ENCODE data around the gene SEL1L2. TPM values are rescaled to one million over a fixed set of nuclear protein-coding genes. Genes with fewer than 3 reads are reported as not detected.

SEL1L2 gene
- total RNA-seq, 1 donor from 2014 or later: not detected

GRCh38 chr20:13991311-13991710, 897 bp upstream of the SEL1L2 start:
- no peaks in the 10 kb centered on the region for H3K36me3 Mint-ChIP-seq
- peaks cover 1% of the 10 kb centered on the region for H3K4me1 Mint-ChIP-seq (ENCODE audit: unreplicated experiment)
- H3K9me3 Mint-ChIP-seq: peaks cover 10% of the 10 kb centered on the region
- no peak for TF ChIP-seq CTCF (conservative IDR thresholded peaks at IDR 0.05)
- peaks cover 5% of the 10 kb centered on the region for H3K27me3 Mint-ChIP-seq
- no peak overlapping the region for H3K27ac Mint-ChIP-seq
- no peak for DNase-seq (ENCODE audit: extremely low spot score, unreplicated experiment)
- H3K4me3 Mint-ChIP-seq: no peak overlapping the region

GRCh38 chr20:13984211-13984610, 6.2 kb downstream of the SEL1L2 start:
- Mint-ChIP-seq H3K27me3 (peaks cover 3% of the 10 kb centered on the region), H3K27ac (no peak overlapping the region), H3K9me3 (no peaks in the 10 kb centered on the region), H3K4me1 (ENCODE audit: unreplicated experiment) (no peaks in the 10 kb centered on the region), H3K36me3 (no peaks in the 10 kb centered on the region), H3K4me3 (no peak overlapping the region)
- TF ChIP-seq CTCF (conservative IDR thresholded peaks at IDR 0.05): no peak
- no peak for DNase-seq (ENCODE audit: extremely low spot score, unreplicated experiment)

GRCh38 chr20:13960525-13960924, 29.9 kb downstream of the SEL1L2 start:
- no peak for DNase-seq (ENCODE audit: extremely low spot score, unreplicated experiment)
- H3K27me3 Mint-ChIP-seq: no peaks in the 10 kb centered on the region
- H3K4me1 Mint-ChIP-seq (ENCODE audit: unreplicated experiment): no peaks in the 10 kb centered on the region
- no peaks in the 10 kb centered on the region for H3K9me3 Mint-ChIP-seq
- no peak for TF ChIP-seq CTCF (conservative IDR thresholded peaks at IDR 0.05)
- no peak overlapping the region for H3K27ac Mint-ChIP-seq
- H3K36me3 Mint-ChIP-seq: no peaks in the 10 kb centered on the region
- H3K4me3 Mint-ChIP-seq: no peak overlapping the region

- Mint-ChIP-seq H3K27me3 (no peaks in the 10 kb centered on the region), H3K36me3 (no peaks in the 10 kb centered on the region), H3K4me1 (ENCODE audit: unreplicated experiment) (no peaks in the 10 kb centered on the region), H3K27ac (no peak overlapping the region), H3K4me3 (no peak overlapping the region), H3K9me3 (no peaks in the 10 kb centered on the region)
- DNase-seq (ENCODE audit: extremely low spot score, unreplicated experiment): no peak
- TF ChIP-seq CTCF (conservative IDR thresholded peaks at IDR 0.05): no peak
Measured at GRCh38 chr20:13960119-13960518, 30.3 kb downstream of the SEL1L2 start.

- no peak overlapping the region for H3K4me3 Mint-ChIP-seq
- no peaks in the 10 kb centered on the region for H3K4me1 Mint-ChIP-seq (ENCODE audit: unreplicated experiment)
- H3K36me3 Mint-ChIP-seq: no peaks in the 10 kb centered on the region
- DNase-seq (ENCODE audit: extremely low spot score, unreplicated experiment): no peak
- H3K27me3 Mint-ChIP-seq: no peaks in the 10 kb centered on the region
- TF ChIP-seq CTCF (conservative IDR thresholded peaks at IDR 0.05): peak; percentile 37
- peaks cover 4% of the 10 kb centered on the region for H3K9me3 Mint-ChIP-seq
- H3K27ac Mint-ChIP-seq: no peak overlapping the region
Measured at GRCh38 chr20:13953227-13953626, 37.2 kb downstream of the SEL1L2 start.

- no peak for DNase-seq (ENCODE audit: extremely low spot score, unreplicated experiment)
- H3K36me3 Mint-ChIP-seq: no peaks in the 10 kb centered on the region
- H3K27me3 Mint-ChIP-seq: peaks cover 4% of the 10 kb centered on the region
Measured at GRCh38 chr20:13947719-13948118, 42.7 kb downstream of the SEL1L2 start.

More at GRCh38 chr20:13947719-13948118, 42.7 kb downstream of the SEL1L2 start:
- TF ChIP-seq CTCF (conservative IDR thresholded peaks at IDR 0.05): no peak
- H3K4me1 Mint-ChIP-seq (ENCODE audit: unreplicated experiment): no peaks in the 10 kb centered on the region
- H3K4me3 Mint-ChIP-seq: no peak overlapping the region
- H3K9me3 Mint-ChIP-seq: peaks cover 4% of the 10 kb centered on the region
- H3K27ac Mint-ChIP-seq: no peak overlapping the region
